Measurements from ENCODE around the gene MRPS18A.
"Not testable (repeated sequence)": the region's sequence is repeated elsewhere in the genome, so short reads cannot be mapped to it uniquely, and the experiment has no call there.

Gene MRPS18A

DNA sequence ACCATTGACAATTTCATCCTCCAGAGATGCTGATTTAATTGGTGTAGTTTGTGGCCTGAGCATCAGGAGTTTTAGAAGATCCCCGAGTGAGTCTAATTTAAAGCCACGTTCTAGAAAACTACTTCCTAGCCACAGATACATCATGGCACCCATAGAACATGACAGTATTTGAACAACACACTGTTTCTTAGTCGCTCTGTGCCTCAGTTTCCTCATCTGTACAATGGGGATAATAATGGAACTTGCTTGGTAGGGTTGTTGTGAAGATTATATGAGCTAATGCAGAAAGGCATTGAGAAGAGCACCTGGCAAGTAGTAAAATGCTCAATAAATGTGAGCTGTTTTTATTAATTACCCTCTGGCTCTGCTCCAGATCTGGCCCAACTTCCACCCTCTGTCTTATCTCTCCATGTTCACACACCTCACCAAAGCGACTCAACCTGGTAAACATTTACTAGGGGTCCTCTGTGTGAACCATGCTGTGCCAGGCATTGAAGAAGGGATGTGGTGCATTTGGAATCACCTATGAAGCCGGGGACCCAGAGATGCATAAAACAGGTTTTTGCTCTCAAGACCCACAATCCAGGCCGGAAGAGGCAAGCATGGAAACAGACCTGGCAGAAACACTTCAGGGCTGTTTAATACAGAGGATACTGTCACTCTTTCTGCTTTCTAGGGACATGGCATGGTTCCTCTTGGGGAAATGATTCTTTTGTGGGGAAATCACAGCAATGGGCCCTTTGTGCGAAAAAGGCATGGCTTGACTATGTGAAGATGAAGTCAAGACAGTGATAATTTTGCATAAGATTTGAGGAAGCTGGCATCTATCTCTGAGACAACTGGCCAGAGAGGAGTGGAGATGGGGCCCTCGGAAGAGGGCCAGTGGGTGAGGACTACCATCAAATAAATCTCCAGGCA is 16.2 kb upstream of the MRPS18A start:
- Histone ChIP-seq H3K27me3 (no peaks in the 10 kb centered on the region), H3K9me3 (no peaks in the 10 kb centered on the region), H3K4me1 (peaks cover 30% of the 10 kb centered on the region), H3K36me3 (no peaks in the 10 kb centered on the region), H3K4me3 (ENCODE audit: low read depth, low read length) (no peak overlapping the region)
- DNase-seq: no peak
- TF ChIP-seq, protein P1, sequence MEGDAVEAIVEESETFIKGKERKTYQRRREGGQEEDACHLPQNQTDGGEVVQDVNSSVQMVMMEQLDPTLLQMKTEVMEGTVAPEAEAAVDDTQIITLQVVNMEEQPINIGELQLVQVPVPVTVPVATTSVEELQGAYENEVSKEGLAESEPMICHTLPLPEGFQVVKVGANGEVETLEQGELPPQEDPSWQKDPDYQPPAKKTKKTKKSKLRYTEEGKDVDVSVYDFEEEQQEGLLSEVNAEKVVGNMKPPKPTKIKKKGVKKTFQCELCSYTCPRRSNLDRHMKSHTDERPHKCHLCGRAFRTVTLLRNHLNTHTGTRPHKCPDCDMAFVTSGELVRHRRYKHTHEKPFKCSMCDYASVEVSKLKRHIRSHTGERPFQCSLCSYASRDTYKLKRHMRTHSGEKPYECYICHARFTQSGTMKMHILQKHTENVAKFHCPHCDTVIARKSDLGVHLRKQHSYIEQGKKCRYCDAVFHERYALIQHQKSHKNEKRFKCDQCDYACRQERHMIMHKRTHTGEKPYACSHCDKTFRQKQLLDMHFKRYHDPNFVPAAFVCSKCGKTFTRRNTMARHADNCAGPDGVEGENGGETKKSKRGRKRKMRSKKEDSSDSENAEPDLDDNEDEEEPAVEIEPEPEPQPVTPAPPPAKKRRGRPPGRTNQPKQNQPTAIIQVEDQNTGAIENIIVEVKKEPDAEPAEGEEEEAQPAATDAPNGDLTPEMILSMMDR (IDR thresholded peaks at IDR 0.05; ENCODE audit: low read depth, low read length): no peak

- Histone ChIP-seq H3K27me3 (no peaks in the 10 kb centered on the region), H3K4me1 (peaks cover 33% of the 10 kb centered on the region), H3K9me3 (no peaks in the 10 kb centered on the region), H3K36me3 (no peaks in the 10 kb centered on the region), H3K4me3 (ENCODE audit: low read depth, low read length) (no peak overlapping the region)
- peak; percentile 89 for DNase-seq
- TF ChIP-seq, protein P1 (IDR thresholded peaks at IDR 0.05; ENCODE audit: low read depth, low read length): no peak
Measured at GRCh38 chr6:43702534-43703440, 15.2 kb upstream of the MRPS18A start.

GRCh38 chr6:43702171-43702533 is 14.6 kb upstream of the MRPS18A start:
- H3K4me1 ChIP-seq: peaks cover 33% of the 10 kb centered on the region
- H3K27me3 ChIP-seq: no peaks in the 10 kb centered on the region
- no peak for DNase-seq
- H3K9me3 ChIP-seq: no peaks in the 10 kb centered on the region
- no peak overlapping the region for H3K4me3 ChIP-seq (ENCODE audit: low read depth, low read length)
- TF ChIP-seq, protein P1 (IDR thresholded peaks at IDR 0.05; ENCODE audit: low read depth, low read length): no peak
- H3K36me3 ChIP-seq: no peaks in the 10 kb centered on the region

DNA sequence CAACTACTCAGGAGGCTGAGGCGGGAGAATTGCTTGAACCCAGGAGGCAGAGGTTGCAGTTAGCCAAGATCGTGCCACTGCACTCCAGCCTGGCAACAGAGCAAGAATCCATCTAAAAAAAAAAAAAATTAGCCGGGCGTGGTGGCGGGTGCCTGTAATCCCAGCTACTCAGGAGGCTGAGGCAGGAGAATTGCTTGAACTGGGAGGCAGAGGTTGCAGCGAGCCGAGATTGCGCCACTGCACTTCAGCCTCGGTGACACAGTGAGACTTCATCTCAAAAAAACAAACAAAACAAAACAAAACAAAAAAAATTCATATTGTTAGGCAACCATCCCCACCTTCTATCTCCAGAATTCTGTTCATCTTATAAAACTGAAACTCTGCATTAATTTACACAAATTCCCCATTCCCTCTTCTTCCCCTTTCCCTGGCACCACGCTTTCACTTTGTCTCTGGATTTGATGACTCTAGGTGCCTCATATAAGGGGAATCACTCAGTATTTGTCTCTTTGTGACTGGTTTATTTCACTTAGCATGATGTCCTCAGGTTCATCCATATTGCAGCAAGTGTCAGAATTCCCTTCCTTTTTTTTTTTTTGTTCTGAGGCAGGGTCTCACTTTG is 13.5 kb upstream of the MRPS18A start:
- not testable (repeated sequence) for H3K36me3 ChIP-seq; H3K27me3 ChIP-seq; H3K9me3 ChIP-seq; DNase-seq; H3K4me3 ChIP-seq (ENCODE audit: low read depth, low read length)
- H3K4me1 ChIP-seq: peaks cover 33% of the 10 kb centered on the region

DNA sequence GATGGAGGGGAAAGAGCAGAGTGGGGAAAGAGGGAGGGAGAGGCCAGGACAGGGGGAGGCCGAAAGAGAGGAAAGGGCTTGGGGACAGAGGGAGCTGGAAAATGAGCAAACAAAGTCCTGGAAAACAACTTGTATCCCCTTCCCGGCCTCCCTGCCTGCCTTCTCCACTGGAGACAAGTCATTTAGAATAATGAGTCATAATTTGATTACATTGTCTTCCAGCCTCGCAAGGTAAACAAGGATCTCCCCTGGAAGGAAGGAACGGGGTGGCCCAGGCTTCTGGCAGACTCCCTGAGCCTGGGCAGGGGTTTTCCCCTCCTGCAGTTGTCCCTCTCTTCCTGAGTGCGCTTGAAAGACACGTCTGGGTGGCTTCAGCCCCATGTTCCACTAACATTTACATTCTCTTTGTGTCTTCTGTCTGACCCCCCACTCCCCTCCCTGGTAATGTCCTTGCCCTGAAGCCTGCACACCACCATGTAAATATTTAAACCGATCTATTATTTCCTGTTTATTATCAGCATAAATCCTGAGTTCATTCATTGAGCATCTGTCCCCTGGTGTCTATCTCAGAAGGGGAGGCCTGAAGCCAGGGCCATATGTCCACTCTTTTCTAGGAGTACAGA is 12.1 kb upstream of the MRPS18A start:
- TF ChIP-seq, protein P1 (IDR thresholded peaks at IDR 0.05; ENCODE audit: low read depth, low read length): no peak
- Histone ChIP-seq H3K36me3 (no peaks in the 10 kb centered on the region), H3K9me3 (no peaks in the 10 kb centered on the region), H3K4me3 (ENCODE audit: low read depth, low read length) (no peak overlapping the region), H3K27me3 (no peaks in the 10 kb centered on the region), H3K4me1 (peaks cover 33% of the 10 kb centered on the region)
- DNase-seq: no peak
